GM12878 (cell line): Measurements from ENCODE around the gene RTF1. TPM values are rescaled to one million over a fixed set of nuclear protein-coding genes. Genes with fewer than 3 reads are reported as not detected.

Experiments
- ATAC-seq: fragments of 200-7000 bp; cut with Tn5 transposase; 3 replicates; pipeline ENCODE4 v1.9.1; 2020; ENCODE audit warnings: mild to moderate bottlenecking, moderate library complexity
- BruUV-seq: library from RNA; stranded (reverse); fragments of 400-500 nt; replicated peaks from 2 replicates; lab custom pipeline; 2021; lab: Mats Ljungman, UMichigan
- CTCF ChIA-PET: fragments of 300-600 bp; sonication (Branson Sonifier 250); formaldehyde crosslinking; extraction: SDS; loops from one replicate; lab custom pipeline; 2021; ENCODE audit warnings: inconsistent platforms; lab: Yijun Ruan, JAX
- POLR2A ChIA-PET: fragments of 350-600 bp; formaldehyde crosslinking; extraction: SDS; loops from one replicate; lab custom pipeline; 2021; ENCODE audit warnings: inconsistent platforms; lab: Charles Lee
- RAD21 ChIA-PET: fragments of 300-600 bp; sonication (Branson Sonifier 250); formaldehyde crosslinking; loops from one replicate; lab custom pipeline; 2023; ENCODE audit warnings: antibody characterized with exemption; ENCODE audit not compliant: unreplicated experiment; lab: Charles Lee
- SMC1A ChIA-PET: fragments of 300-600 bp; sonication (Branson Sonifier 250); formaldehyde crosslinking; loops from one replicate; lab custom pipeline; 2023; ENCODE audit not compliant: unreplicated experiment, uncharacterized antibody; lab: Charles Lee
- DNase-seq: peaks from one replicate; pipeline ENCODE4 v3.0.0-alpha.2; 2011; ENCODE audit warnings: low read depth, low spot score
- FAIRE-seq: peaks from 3 replicates; lab custom pipeline; 2011; peaks lifted over from hg19 to GRCh38; lab: Jason Lieb, UNC
- H2AFZ ChIP-seq: 2 replicates; pipeline ENCODE4 v1.6.0; 2011; ENCODE audit warnings: low read depth, low read length, control low read depth; ENCODE audit not compliant: control insufficient read depth
- H3K27ac ChIP-seq: 2 replicates; pipeline ENCODE4 v1.5.1; 2011; ENCODE audit warnings: control low read depth; ENCODE audit not compliant: control insufficient read depth, insufficient read depth
- H3K27me3 ChIP-seq, 2 experiments: replicated peaks in 1 of 2; 2 replicates each; pipeline versions ENCODE4 v1.6.0 to v1.6.1; 2011; ENCODE audit warnings: low read length in 1 of 2; ENCODE audit not compliant: control insufficient read depth in 2 of 2, insufficient read depth in 2 of 2
- H3K36me3 ChIP-seq, 2 experiments: 2 replicates each; pipeline ENCODE4 v1.5.1; 2011; ENCODE audit warnings: low read length in 1 of 2; ENCODE audit not compliant: control insufficient read depth in 2 of 2, insufficient read depth in 2 of 2
- H3K4me1 ChIP-seq: 2 replicates; pipeline ENCODE4 v1.6.1; 2011; ENCODE audit warnings: mild to moderate bottlenecking, low read length, moderate library complexity, mixed read lengths; ENCODE audit not compliant: control insufficient read depth, insufficient read depth
- H3K4me2 ChIP-seq: 2 replicates; pipeline ENCODE4 v1.6.0; 2011; ENCODE audit warnings: control low read depth; ENCODE audit not compliant: control insufficient read depth, insufficient read depth
- H3K4me3 ChIP-seq: fragments of 200-600 bp; sonication (generic); 2 replicates; pipeline ENCODE4 v1.5.1; 2016
- H3K79me2 ChIP-seq: 2 replicates; pipeline ENCODE4 v1.6.0; 2011; ENCODE audit warnings: low read length; ENCODE audit not compliant: control insufficient read depth, insufficient read depth
- H3K9ac ChIP-seq: 2 replicates; pipeline ENCODE4 v1.8.0; 2011; ENCODE audit warnings: low read length, control low read depth, mixed read lengths; ENCODE audit not compliant: control insufficient read depth, insufficient read depth
- H3K9me3 ChIP-seq: replicated peaks from 3 replicates; pipeline ENCODE4 v1.5.1; 2011; ENCODE audit warnings: mild to moderate bottlenecking, low read length; ENCODE audit not compliant: control insufficient read depth, insufficient read depth
- H4K20me1 ChIP-seq: 2 replicates; pipeline ENCODE4 v1.6.0; 2011; ENCODE audit not compliant: control insufficient read depth, insufficient read depth
- BACH1 ChIP-seq: fragments of 450-650 bp; IDR thresholded peaks from 2 replicates; pipeline ENCODE4 v1.6.1; 2017; ENCODE audit warnings: mild to moderate bottlenecking, borderline replicate concordance
- EGR1 ChIP-seq, 2 experiments: IDR thresholded peaks; 1 replicate in 1 of 2; 2 replicates in 1 of 2; pipeline ENCODE4 v1.6.1; 2011 to 2012; ENCODE audit warnings: low read depth in 2 of 2, low read length in 2 of 2, borderline replicate concordance in 1 of 2, mild to moderate bottlenecking in 1 of 2, moderate library complexity in 1 of 2
- MEF2B ChIP-seq: fragments of 450-650 bp; IDR thresholded peaks from 2 replicates; pipeline ENCODE4 v1.6.1; 2018; ENCODE audit warnings: mild to moderate bottlenecking, moderate library complexity; ENCODE audit not compliant: partially characterized antibody, poor library complexity, severe bottlenecking
- PML ChIP-seq: IDR thresholded peaks from 2 replicates; pipeline ENCODE4 v1.6.1; 2012; ENCODE audit warnings: low read length, inconsistent platforms
- RBBP5 ChIP-seq: fragments of 200-600 bp; sonication (generic); conservative IDR thresholded peaks from 2 replicates; pipeline ENCODE4 v1.6.1; 2016
- RCOR1 ChIP-seq: conservative IDR thresholded peaks from 2 replicates; pipeline ENCODE4 v1.6.1; 2012; ENCODE audit warnings: low read depth, low read length, improper control_type of control experiment
- SUZ12 ChIP-seq: fragments of 200-600 bp; sonication (generic); IDR thresholded peaks from one replicate; pipeline ENCODE4 v1.6.1; 2018; ENCODE audit warnings: antibody characterized with exemption, mild to moderate bottlenecking; ENCODE audit not compliant: unreplicated experiment
- whole genome bisulfite sequencing: methylation state at CpG from one replicate; pipeline ENCODE4 v1.1.6; 2016; ENCODE audit warnings: low lambda C conversion rate; ENCODE audit not compliant: insufficient replicate concordance, insufficient coverage; ENCODE audit errors: missing lambda C conversion rate; 5-methylcytosine and 5-hydroxymethylcytosine counted together
- in situ Hi-C: fragments of 300-500 bp; cut with MboI; formaldehyde crosslinking; loops from 9 replicates; pipeline ENCODE4 v1.14.3; 2018; ENCODE audit warnings: mixed read lengths
- intact Hi-C: fragments of 100-400 bp; cut with micrococcal nuclease; formaldehyde crosslinking; loops from one replicate; pipeline ENCODE4 v1.14.2; 2022; ENCODE audit not compliant: unreplicated experiment
- polyA plus RNA-seq, 11 experiments: library from polyadenylated mRNA; depleted of rRNA in 4 of 11; unstranded in 6 of 11; stranded (reverse) in 5 of 11; fragments of >200 nt; fragmentation: Nextera tagmentation in 4 of 11; fragmentation: Illumina TruSeq in 1 of 11; extraction: Ambion mirVana in 4 of 11; extraction: Trizol in 1 of 11; gene quantifications; 1 replicate in 1 of 11; 2 replicates in 10 of 11; pipeline versions ENCODE4 v1.2.1 to v1.2.3, GENCODE V29; 2011 to 2016; ENCODE audit warnings: inconsistent platforms in 2 of 11, missing spikeins in 2 of 11, low read depth in 1 of 11
- total RNA-seq, 4 experiments: library from RNA; depleted of rRNA in 3 of 4; stranded (reverse); fragments of >200 nt in 3 of 4; fragmentation: Illumina TruSeq in 1 of 4; extraction: Trizol in 1 of 4; gene quantifications; 2 replicates each; pipeline versions ENCODE4 v1.2.1 to v1.2.3, GENCODE V29; 2013 to 2021
- TF ChIP-seq, protein P1 (sequence below): fragments of 450-650 bp; IDR thresholded peaks from 2 replicates; pipeline ENCODE4 v1.6.1; 2017; ENCODE audit warnings: mild to moderate bottlenecking
- TF ChIP-seq, protein P2 (sequence below): fragments of 450-650 bp; IDR thresholded peaks from 2 replicates; pipeline ENCODE4 v1.6.1; 2017; ENCODE audit warnings: mild to moderate bottlenecking, moderate library complexity
- TF ChIP-seq, protein P3 (sequence below): IDR thresholded peaks from 2 replicates; pipeline ENCODE4 v1.6.1; 2012; ENCODE audit warnings: low read depth, low read length, improper control_type of control experiment

RTF1 gene
- total and polyA plus RNA-seq, 10 of the 15 experiments (the other 5 are each of a cell fraction or from before 2014, with no cell fraction given): 7.2 to 67.9 (median 32.3) TPM

- peak; percentile 8 for ATAC-seq
- peaks cover 7 to 8% of the 10 kb centered on the region in 2 experiments; a peak in 3 of 4 replicates for H3K27me3 ChIP-seq
- WGBS: 1% methylated on average over 49 of the region's 77 CpGs
These were observed 77.5 kb downstream of the RTF1 start for GRCh38 chr15:41494190-41494921.

More at GRCh38 chr15:41494190-41494921, 77.5 kb downstream of the RTF1 start:
- H3K9ac ChIP-seq: no peak overlapping the region
- FAIRE-seq (no peak), DNase-seq (no peak)
- peak overlapping the region; percentile 89 for H3K4me2 ChIP-seq
- H3K4me1 ChIP-seq: peaks cover 29% of the 10 kb centered on the region
- no peaks in the 10 kb centered on the region for H3K36me3 ChIP-seq
- no peak overlapping the region for H3K27ac ChIP-seq
- no peaks in the 10 kb centered on the region for H3K79me2 ChIP-seq
- ChIA-PET CTCF (interaction anchor here (0.6 to 3.2 kb wide), 2 partner anchors 28 to 30 kb away, joined by 3 to 19 read pairs; no protein-coding TSS in a partner anchor), SMC1A (interaction anchor here (1.2 to 2.2 kb wide), 2 partner anchors 12 to 28 kb away, joined by 4 to 8 read pairs; no protein-coding TSS in a partner anchor), POLR2A (interaction anchor here (0.9 to 2.8 kb wide), 2 partner anchors 10 to 17 kb away, joined by 3 to 16 read pairs; no protein-coding TSS in a partner anchor), RAD21 (interaction anchor here (1.0 to 2.7 kb wide), 4 partner anchors 11 to 28 kb away, joined by 3 to 16 read pairs (median 10); partner anchors contain the start of gene LTK)
- TF ChIP-seq, protein P1, sequence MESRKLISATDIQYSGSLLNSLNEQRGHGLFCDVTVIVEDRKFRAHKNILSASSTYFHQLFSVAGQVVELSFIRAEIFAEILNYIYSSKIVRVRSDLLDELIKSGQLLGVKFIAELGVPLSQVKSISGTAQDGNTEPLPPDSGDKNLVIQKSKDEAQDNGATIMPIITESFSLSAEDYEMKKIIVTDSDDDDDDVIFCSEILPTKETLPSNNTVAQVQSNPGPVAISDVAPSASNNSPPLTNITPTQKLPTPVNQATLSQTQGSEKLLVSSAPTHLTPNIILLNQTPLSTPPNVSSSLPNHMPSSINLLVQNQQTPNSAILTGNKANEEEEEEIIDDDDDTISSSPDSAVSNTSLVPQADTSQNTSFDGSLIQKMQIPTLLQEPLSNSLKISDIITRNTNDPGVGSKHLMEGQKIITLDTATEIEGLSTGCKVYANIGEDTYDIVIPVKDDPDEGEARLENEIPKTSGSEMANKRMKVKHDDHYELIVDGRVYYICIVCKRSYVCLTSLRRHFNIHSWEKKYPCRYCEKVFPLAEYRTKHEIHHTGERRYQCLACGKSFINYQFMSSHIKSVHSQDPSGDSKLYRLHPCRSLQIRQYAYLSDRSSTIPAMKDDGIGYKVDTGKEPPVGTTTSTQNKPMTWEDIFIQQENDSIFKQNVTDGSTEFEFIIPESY: no peak
- TF ChIP-seq RCOR1: no peak
- TF ChIP-seq, protein P2, sequence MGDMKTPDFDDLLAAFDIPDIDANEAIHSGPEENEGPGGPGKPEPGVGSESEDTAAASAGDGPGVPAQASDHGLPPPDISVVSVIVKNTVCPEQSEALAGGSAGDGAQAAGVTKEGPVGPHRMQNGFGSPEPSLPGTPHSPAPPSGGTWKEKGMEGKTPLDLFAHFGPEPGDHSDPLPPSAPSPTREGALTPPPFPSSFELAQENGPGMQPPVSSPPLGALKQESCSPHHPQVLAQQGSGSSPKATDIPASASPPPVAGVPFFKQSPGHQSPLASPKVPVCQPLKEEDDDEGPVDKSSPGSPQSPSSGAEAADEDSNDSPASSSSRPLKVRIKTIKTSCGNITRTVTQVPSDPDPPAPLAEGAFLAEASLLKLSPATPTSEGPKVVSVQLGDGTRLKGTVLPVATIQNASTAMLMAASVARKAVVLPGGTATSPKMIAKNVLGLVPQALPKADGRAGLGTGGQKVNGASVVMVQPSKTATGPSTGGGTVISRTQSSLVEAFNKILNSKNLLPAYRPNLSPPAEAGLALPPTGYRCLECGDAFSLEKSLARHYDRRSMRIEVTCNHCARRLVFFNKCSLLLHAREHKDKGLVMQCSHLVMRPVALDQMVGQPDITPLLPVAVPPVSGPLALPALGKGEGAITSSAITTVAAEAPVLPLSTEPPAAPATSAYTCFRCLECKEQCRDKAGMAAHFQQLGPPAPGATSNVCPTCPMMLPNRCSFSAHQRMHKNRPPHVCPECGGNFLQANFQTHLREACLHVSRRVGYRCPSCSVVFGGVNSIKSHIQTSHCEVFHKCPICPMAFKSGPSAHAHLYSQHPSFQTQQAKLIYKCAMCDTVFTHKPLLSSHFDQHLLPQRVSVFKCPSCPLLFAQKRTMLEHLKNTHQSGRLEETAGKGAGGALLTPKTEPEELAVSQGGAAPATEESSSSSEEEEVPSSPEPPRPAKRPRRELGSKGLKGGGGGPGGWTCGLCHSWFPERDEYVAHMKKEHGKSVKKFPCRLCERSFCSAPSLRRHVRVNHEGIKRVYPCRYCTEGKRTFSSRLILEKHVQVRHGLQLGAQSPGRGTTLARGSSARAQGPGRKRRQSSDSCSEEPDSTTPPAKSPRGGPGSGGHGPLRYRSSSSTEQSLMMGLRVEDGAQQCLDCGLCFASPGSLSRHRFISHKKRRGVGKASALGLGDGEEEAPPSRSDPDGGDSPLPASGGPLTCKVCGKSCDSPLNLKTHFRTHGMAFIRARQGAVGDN: peak; percentile 35; the same call in 1 of the 2 replicates
- no peak for TF ChIP-seq BACH1
- TF ChIP-seq, protein P3, sequence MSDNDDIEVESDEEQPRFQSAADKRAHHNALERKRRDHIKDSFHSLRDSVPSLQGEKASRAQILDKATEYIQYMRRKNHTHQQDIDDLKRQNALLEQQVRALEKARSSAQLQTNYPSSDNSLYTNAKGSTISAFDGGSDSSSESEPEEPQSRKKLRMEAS: peak; percentile 45; the same call in 1 of the 2 replicates
- TF ChIP-seq SUZ12: peak; percentile 45
- TF ChIP-seq MEF2B: no peak
- no peak for TF ChIP-seq RBBP5
- no peak for TF ChIP-seq PML
- TF ChIP-seq EGR1 (IDR thresholded peaks at IDR 0.05; ENCODE audit: borderline replicate concordance in 1 of 2, low read depth in 2 of 2, low read length in 2 of 2): peak in 1 of 2 experiments; percentile 26; a peak in 1 of 3 replicates
- intact Hi-C loops (no loop called here), in situ Hi-C loops (no loop called here)
- H3K9me3 ChIP-seq: no peaks in the 10 kb centered on the region
- BruUV-seq: no TSS peak
- H2AFZ ChIP-seq: peak overlapping the region; percentile 78
- peak overlapping the region; percentile 73 for H3K4me3 ChIP-seq
- H4K20me1 ChIP-seq: no peaks in the 10 kb centered on the region; the same call in 1 of the 2 replicates
